HepG2 (cell line): ENCODE results near the gene IFT22. TPM values are rescaled to one million over a fixed set of nuclear protein-coding genes. Genes with fewer than 3 reads are reported as not detected.

ENCODE experiments used
- CENPT ChIP-seq: sonication (generic); formaldehyde crosslinking; IDR thresholded peaks from 2 replicates; pipeline ENCODE4 v1.8.0; 2022; ENCODE audit warnings: low read depth, mild to moderate bottlenecking, moderate library complexity, missing genetic modification reagents
- HNRNPUL1 ChIP-seq: fragments of 200-400 bp; formaldehyde crosslinking; IDR thresholded peaks from 2 replicates; pipeline ENCODE4 v1.6.1; 2017; ENCODE audit warnings: low read depth, mild to moderate bottlenecking, low read length, moderate library complexity
- MTA1 ChIP-seq: sonication (generic); formaldehyde crosslinking; IDR thresholded peaks from 2 replicates; pipeline ENCODE4 v1.4.0; 2020; ENCODE audit warnings: missing genetic modification reagents, mild to moderate bottlenecking, borderline replicate concordance
- MXD3 ChIP-seq: IDR thresholded peaks from 2 replicates; pipeline ENCODE4 v1.6.1; 2016; ENCODE audit warnings: mild to moderate bottlenecking, missing biosample characterization, missing genetic modification reagents
- MYC ChIP-seq: sonication (generic); formaldehyde crosslinking; IDR thresholded peaks from 2 replicates; pipeline ENCODE4 v1.9.0; 2021; ENCODE audit warnings: missing genetic modification reagents, borderline replicate concordance
- NCOR1 ChIP-seq: fragments of 200-600 bp; sonication (generic); IDR thresholded peaks from 2 replicates; pipeline ENCODE4 v1.7.0; 2017; ENCODE audit warnings: antibody characterized with exemption, low read length, borderline replicate concordance
- NFKBIZ ChIP-seq: IDR thresholded peaks from 2 replicates; pipeline ENCODE4 v1.6.1; 2018; ENCODE audit warnings: missing genetic modification reagents, missing compliant biosample characterization
- PRDM4 ChIP-seq: sonication (generic); formaldehyde crosslinking; IDR thresholded peaks from 2 replicates; pipeline ENCODE4 v1.9.0; 2021; ENCODE audit warnings: missing genetic modification reagents, borderline replicate concordance
- RBFOX2 ChIP-seq: fragments of 200-400 bp; formaldehyde crosslinking; IDR thresholded peaks from 2 replicates; pipeline ENCODE4 v1.6.1; 2017; ENCODE audit warnings: low read depth, mild to moderate bottlenecking, low read length
- SOX6 ChIP-seq, 2 experiments: fragments of 450-650 bp in 1 of 2; sonication (generic) in 1 of 2; formaldehyde crosslinking in 1 of 2; IDR thresholded peaks; 2 replicates each; pipeline versions ENCODE4 v1.4.0 to v1.6.1; 2017 to 2020; ENCODE audit warnings: antibody characterized with exemption in 1 of 2, mild to moderate bottlenecking in 1 of 2, missing genetic modification reagents in 1 of 2
- TCF12 ChIP-seq, 2 experiments: fragments of 450-650 bp in 1 of 2; sonication (generic) in 1 of 2; formaldehyde crosslinking in 1 of 2; IDR thresholded peaks; 2 replicates each; pipeline versions ENCODE4 v1.6.1 to v1.8.0; 2017 to 2022; ENCODE audit warnings: antibody characterized with exemption in 1 of 2, mild to moderate bottlenecking in 1 of 2, missing genetic modification reagents in 1 of 2, moderate library complexity in 1 of 2
- THAP9 ChIP-seq: sonication (generic); formaldehyde crosslinking; IDR thresholded peaks from 2 replicates; pipeline ENCODE4; 2020; ENCODE audit warnings: missing genetic modification reagents, mild to moderate bottlenecking, borderline replicate concordance
- ZBTB3 ChIP-seq: sonication (generic); formaldehyde crosslinking; IDR thresholded peaks from 2 replicates; pipeline ENCODE4 v1.4.0; 2020; ENCODE audit warnings: low read depth, mild to moderate bottlenecking, moderate library complexity, missing genetic modification reagents, borderline replicate concordance
- ZFP91 ChIP-seq: sonication (generic); formaldehyde crosslinking; IDR thresholded peaks from 2 replicates; pipeline ENCODE4 v1.9.0; 2022; ENCODE audit warnings: missing genetic modification reagents, mild to moderate bottlenecking, borderline replicate concordance
- ZNF367 ChIP-seq: sonication (generic); formaldehyde crosslinking; IDR thresholded peaks from 2 replicates; pipeline ENCODE4 v1.4.0; 2020; ENCODE audit warnings: missing genetic modification reagents, borderline replicate concordance
- ZNF546 ChIP-seq: sonication (generic); formaldehyde crosslinking; conservative IDR thresholded peaks from 2 replicates; pipeline ENCODE4 v1.8.1; 2023; ENCODE audit warnings: mild to moderate bottlenecking, missing genetic modification reagents
- ZSCAN20 ChIP-seq: sonication (generic); formaldehyde crosslinking; IDR thresholded peaks from 2 replicates; pipeline ENCODE4 v1.4.0; 2020; ENCODE audit warnings: missing genetic modification reagents, mild to moderate bottlenecking, borderline replicate concordance
- ZSCAN9 ChIP-seq: IDR thresholded peaks from 2 replicates; pipeline ENCODE4 v1.6.1; 2016; ENCODE audit warnings: borderline replicate concordance
- polyA plus RNA-seq, 8 experiments: library from polyadenylated mRNA; depleted of rRNA in 3 of 8; stranded (reverse) in 7 of 8; unstranded in 1 of 8; fragments of >200 nt; fragmentation: Illumina TruSeq in 4 of 8; extraction: Trizol in 4 of 8; gene quantifications; 2 replicates each; pipeline versions ENCODE4 v1.2.1 to v1.2.3, GENCODE V29; 2011 to 2016; ENCODE audit warnings: low read depth in 4 of 8, missing spikeins in 1 of 8, mixed read lengths in 1 of 8; ENCODE audit not compliant: insufficient read depth in 1 of 8
- total RNA-seq, 5 experiments: library from RNA; depleted of rRNA; stranded (reverse); fragments of >200 nt; fragmentation: Illumina TruSeq; extraction: Trizol; gene quantifications; 2 replicates each; pipeline ENCODE4 v1.2.3, GENCODE V29; 2016; ENCODE audit warnings: low read depth in 1 of 5

Gene IFT22
- total and polyA plus RNA-seq, 2 of the 13 experiments (the other 11 are each of a cell fraction or from before 2014, with no cell fraction given), result 8.9 to 14.5 TPM

GRCh38 chr7:101308245-101309085 lies 13.1 kb downstream of the IFT22 start (continued):
- peak; percentile 82; the same call in 1 of the 2 replicates for TF ChIP-seq MXD3 (CRISPR knock-in tag)
- TF ChIP-seq NFKBIZ (CRISPR knock-in tag), result no peak
- 0 out of 2 replicates have a peak, but pooled peaks have one; percentile 13 for TF ChIP-seq ZNF367 (CRISPR knock-in tag)
- peak; percentile 37; the same call in 1 of the 2 replicates for TF ChIP-seq THAP9
- no peak for TF ChIP-seq PRDM4 (CRISPR knock-in tag)
- peak; percentile 75 for TF ChIP-seq RBFOX2
- no peak for TF ChIP-seq CENPT (CRISPR knock-in tag)
- peak; percentile 89 for TF ChIP-seq MYC
- TF ChIP-seq ZFP91 (CRISPR knock-in tag), result peak; percentile 74; the same call in 1 of the 2 replicates
- TF ChIP-seq ZNF546 (CRISPR knock-in tag), result peak; percentile 35; the same call in 1 of the 2 replicates
- TF ChIP-seq MTA1 (CRISPR knock-in tag), result peak; percentile 39; the same call in 1 of the 2 replicates
- TF ChIP-seq TCF12 (IDR thresholded peaks at IDR 0.05), result no peak
- 0 out of 2 replicates have a peak, but pooled peaks have one; percentile 60 for TF ChIP-seq TCF12 (CRISPR knock-in tag; IDR thresholded peaks at IDR 0.05)
- TF ChIP-seq ZSCAN20 (CRISPR knock-in tag), result peak; percentile 41; the same call in 1 of the 2 replicates
- no peak for TF ChIP-seq SOX6 (IDR thresholded peaks at IDR 0.05)
- peak; percentile 6; the same call in 1 of the 2 replicates for TF ChIP-seq SOX6 (CRISPR knock-in tag; IDR thresholded peaks at IDR 0.05)
- no peak for TF ChIP-seq NCOR1
- TF ChIP-seq HNRNPUL1, result no peak
- 0 out of 2 replicates have a peak, but pooled peaks have one; percentile 45 for TF ChIP-seq ZBTB3 (CRISPR knock-in tag)
- 0 out of 2 replicates have a peak, but pooled peaks have one; percentile 26 for TF ChIP-seq ZSCAN9
